HL-60 (cell line): ENCODE measurements around the gene KSR1.

Experiments used
- DNase-seq, 2 experiments: peaks; one replicate each; pipeline ENCODE4 v3.0.0-alpha.2; 2010 to 2020; ENCODE audit warnings: low read depth in 1 of 2, low spot score in 1 of 2
- H3K27ac ChIP-seq: fragments of 250-450 bp; sonication (Bioruptor Pico); replicated peaks from 2 replicates; pipeline ENCODE4 v1.5.1; 2020; ENCODE audit warnings: mild to moderate bottlenecking, moderate library complexity
- H3K27me3 ChIP-seq: fragments of 250-450 bp; sonication (Bioruptor Pico); 2 replicates; pipeline ENCODE4 v1.5.1; 2021; ENCODE audit warnings: mild to moderate bottlenecking, moderate library complexity; ENCODE audit not compliant: insufficient read depth, poor library complexity, severe bottlenecking
- H3K4me3 ChIP-seq: replicated peaks from 2 replicates; pipeline ENCODE4 v1.5.1; 2011; ENCODE audit warnings: mild to moderate bottlenecking, control low read depth, low read length; ENCODE audit not compliant: insufficient read depth
- GABPA ChIP-seq: IDR thresholded peaks from 2 replicates; pipeline ENCODE4 v1.6.1; 2012; ENCODE audit warnings: low read depth
- POLR2AphosphoS5 ChIP-seq: IDR thresholded peaks from 2 replicates; pipeline ENCODE4 v1.6.1; 2012; ENCODE audit warnings: low read depth
- SPI1 ChIP-seq: IDR thresholded peaks from 2 replicates; pipeline ENCODE4 v1.6.1; 2012; ENCODE audit warnings: low read depth, mild to moderate bottlenecking, borderline replicate concordance
- TF ChIP-seq, protein P1 (sequence below): IDR thresholded peaks from 2 replicates; pipeline ENCODE4 v1.6.1; 2012; ENCODE audit warnings: low read depth; ENCODE audit not compliant: insufficient replicate concordance
- TF ChIP-seq, protein P2 (sequence below): IDR thresholded peaks from one replicate; pipeline ENCODE4 v1.5.1; 2011; ENCODE audit warnings: low read length, control low read depth, inconsistent platforms; ENCODE audit not compliant: insufficient read depth

The KSR1 gene

GRCh38 chr17:27577121-27577761 lies 121.0 kb downstream of the KSR1 start:
- no peak overlapping the region for H3K4me3 ChIP-seq
- no peak for DNase-seq
- TF ChIP-seq, protein P1, sequence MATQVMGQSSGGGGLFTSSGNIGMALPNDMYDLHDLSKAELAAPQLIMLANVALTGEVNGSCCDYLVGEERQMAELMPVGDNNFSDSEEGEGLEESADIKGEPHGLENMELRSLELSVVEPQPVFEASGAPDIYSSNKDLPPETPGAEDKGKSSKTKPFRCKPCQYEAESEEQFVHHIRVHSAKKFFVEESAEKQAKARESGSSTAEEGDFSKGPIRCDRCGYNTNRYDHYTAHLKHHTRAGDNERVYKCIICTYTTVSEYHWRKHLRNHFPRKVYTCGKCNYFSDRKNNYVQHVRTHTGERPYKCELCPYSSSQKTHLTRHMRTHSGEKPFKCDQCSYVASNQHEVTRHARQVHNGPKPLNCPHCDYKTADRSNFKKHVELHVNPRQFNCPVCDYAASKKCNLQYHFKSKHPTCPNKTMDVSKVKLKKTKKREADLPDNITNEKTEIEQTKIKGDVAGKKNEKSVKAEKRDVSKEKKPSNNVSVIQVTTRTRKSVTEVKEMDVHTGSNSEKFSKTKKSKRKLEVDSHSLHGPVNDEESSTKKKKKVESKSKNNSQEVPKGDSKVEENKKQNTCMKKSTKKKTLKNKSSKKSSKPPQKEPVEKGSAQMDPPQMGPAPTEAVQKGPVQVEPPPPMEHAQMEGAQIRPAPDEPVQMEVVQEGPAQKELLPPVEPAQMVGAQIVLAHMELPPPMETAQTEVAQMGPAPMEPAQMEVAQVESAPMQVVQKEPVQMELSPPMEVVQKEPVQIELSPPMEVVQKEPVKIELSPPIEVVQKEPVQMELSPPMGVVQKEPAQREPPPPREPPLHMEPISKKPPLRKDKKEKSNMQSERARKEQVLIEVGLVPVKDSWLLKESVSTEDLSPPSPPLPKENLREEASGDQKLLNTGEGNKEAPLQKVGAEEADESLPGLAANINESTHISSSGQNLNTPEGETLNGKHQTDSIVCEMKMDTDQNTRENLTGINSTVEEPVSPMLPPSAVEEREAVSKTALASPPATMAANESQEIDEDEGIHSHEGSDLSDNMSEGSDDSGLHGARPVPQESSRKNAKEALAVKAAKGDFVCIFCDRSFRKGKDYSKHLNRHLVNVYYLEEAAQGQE: no peak
- no peak for TF ChIP-seq POLR2AphosphoS5
- no peak for TF ChIP-seq SPI1
- TF ChIP-seq, protein P2, sequence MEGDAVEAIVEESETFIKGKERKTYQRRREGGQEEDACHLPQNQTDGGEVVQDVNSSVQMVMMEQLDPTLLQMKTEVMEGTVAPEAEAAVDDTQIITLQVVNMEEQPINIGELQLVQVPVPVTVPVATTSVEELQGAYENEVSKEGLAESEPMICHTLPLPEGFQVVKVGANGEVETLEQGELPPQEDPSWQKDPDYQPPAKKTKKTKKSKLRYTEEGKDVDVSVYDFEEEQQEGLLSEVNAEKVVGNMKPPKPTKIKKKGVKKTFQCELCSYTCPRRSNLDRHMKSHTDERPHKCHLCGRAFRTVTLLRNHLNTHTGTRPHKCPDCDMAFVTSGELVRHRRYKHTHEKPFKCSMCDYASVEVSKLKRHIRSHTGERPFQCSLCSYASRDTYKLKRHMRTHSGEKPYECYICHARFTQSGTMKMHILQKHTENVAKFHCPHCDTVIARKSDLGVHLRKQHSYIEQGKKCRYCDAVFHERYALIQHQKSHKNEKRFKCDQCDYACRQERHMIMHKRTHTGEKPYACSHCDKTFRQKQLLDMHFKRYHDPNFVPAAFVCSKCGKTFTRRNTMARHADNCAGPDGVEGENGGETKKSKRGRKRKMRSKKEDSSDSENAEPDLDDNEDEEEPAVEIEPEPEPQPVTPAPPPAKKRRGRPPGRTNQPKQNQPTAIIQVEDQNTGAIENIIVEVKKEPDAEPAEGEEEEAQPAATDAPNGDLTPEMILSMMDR: no peak
- TF ChIP-seq GABPA: no peak
- H3K27ac ChIP-seq: no peak overlapping the region
- H3K27me3 ChIP-seq: no peaks in the 10 kb centered on the region

DNA sequence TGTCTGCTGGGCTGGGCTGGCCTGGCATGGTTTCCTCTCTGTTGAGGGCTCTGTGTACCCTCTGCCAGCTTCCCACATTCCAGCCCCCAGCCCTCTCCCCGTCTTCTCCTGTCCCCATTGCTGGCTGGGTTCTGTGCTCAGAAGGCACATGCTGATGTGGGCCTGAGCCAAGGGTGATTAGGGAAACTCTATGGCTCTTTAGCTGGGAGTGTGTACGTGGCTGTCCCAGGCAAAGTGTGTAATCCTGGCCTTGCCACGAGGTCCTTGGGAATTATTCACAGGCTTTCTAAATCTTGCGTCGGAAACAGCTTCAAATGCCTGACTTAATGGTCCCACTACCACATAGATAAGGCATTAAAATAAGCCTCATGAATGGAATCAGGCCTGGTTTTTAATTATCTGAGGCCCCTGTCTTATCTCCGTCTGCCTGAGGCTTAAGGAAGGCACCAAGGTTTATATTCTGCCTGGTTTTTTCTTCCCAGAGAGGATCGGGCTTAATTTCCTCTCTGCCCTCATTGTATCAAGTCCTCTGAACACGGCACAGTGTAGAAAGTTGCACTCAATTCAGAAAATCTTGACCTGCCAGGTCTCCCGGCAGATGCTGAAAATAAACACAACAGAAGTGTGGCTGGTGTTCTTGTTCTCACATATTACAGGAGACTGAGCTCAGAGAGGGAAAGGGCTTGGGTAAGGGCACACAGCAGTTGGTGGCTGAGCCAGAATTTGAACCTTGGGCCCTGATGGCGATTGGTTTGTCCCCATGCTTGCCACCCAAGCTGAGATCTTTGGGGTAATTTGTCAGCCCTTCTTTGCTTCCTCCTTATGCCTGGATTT lies 121.9 kb downstream of the KSR1 start:
- Histone ChIP-seq H3K4me3 (no peak overlapping the region), H3K27ac (no peak overlapping the region), H3K27me3 (no peaks in the 10 kb centered on the region)
- no peak for DNase-seq
- TF ChIP-seq GABPA (no peak), SPI1 (no peak), POLR2AphosphoS5 (no peak)
- TF ChIP-seq, protein P2: no peak
- TF ChIP-seq, protein P1: no peak

DNA sequence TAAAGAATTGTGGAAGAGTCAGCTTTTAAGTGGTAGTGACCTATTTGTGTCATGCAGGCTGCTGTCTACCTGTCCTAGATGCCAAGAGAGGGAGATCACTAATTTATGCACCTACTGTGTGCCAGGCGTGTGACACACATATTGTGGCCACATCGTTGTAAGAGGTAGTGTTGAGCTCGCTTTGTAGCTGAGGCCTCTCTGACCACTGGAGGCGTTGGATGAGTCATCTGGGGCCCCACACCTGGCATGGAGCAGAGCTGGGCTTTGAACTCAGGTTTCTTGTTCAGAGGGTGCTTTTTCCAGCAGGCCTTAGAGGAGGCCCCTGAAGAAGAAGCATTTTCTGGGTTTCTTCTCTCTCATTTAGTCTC lies 122.5 kb downstream of the KSR1 start:
- TF ChIP-seq SPI1: no peak
- no peak for TF ChIP-seq POLR2AphosphoS5
- TF ChIP-seq, protein P1: no peak
- TF ChIP-seq GABPA: no peak
- TF ChIP-seq, protein P2: no peak
- H3K27me3 ChIP-seq: no peaks in the 10 kb centered on the region
- H3K27ac ChIP-seq: no peak overlapping the region
- DNase-seq: peak in 1 of 2 experiments; percentile 37
- H3K4me3 ChIP-seq: no peak overlapping the region
